ENCODE measurements around the gene OR6B1. TPM values are rescaled to one million over a fixed set of nuclear protein-coding genes. Genes with fewer than 3 reads are reported as not detected.

Gene OR6B1
- total RNA-seq, 1 experiment from 2014 or later, result not detected

GRCh38 chr7:143965280-143965679 lies 34.8 kb upstream of the OR6B1 start:
- BruUV-seq (replicated peaks), result no TSS peak
- peaks cover 31% of the 10 kb centered on the region for H3K4me1 ChIP-seq
- CTCF ChIA-PET, result interaction anchor here (1.0 to 1.5 kb wide), 2 partner anchors 64 to 163 kb away, joined by 4 to 6 read pairs; partner anchors contain the start of gene TCAF1

DNA sequence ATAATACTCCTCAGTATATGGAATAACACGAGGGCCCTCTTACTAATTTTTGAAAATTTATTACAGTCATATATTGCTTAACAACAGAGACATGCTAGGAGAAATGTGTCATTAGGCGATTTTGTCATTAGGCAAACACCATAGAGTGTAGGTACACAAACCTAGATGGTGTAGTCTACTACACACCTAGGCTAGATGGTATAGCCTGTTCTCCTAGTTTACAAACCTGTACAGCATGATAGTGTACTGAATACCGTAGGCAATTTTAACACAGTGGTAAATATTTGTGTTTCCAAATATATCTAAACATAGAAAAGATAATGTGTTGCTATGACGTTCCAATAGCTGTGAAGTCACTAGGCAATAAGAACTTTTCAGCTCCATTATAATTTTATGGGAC lies 32.7 kb upstream of the OR6B1 start:
- no peak for TF ChIP-seq CTCF (IDR thresholded peaks at IDR 0.05; ENCODE audit: insufficient read depth in 1 of 2, low read depth in 1 of 2, low read length in 1 of 2, severe bottlenecking in 1 of 2, unreplicated experiment in 1 of 2)
- Mint-ChIP-seq H3K27me3 (ENCODE audit: insufficient read depth, unreplicated experiment) (no peaks in the 10 kb centered on the region), H3K36me3 (ENCODE audit: insufficient read depth, unreplicated experiment) (peaks cover 13% of the 10 kb centered on the region), H3K9me3 (ENCODE audit: unreplicated experiment) (peaks cover 41% of the 10 kb centered on the region), H3K4me1 (ENCODE audit: low read depth, unreplicated experiment) (peaks cover 20% of the 10 kb centered on the region), H3K4me3 (ENCODE audit: unreplicated experiment) (no peak overlapping the region), H3K27ac (ENCODE audit: unreplicated experiment) (no peak overlapping the region)
- ChIA-PET POLR2A (no interaction called here), CTCF (no interaction called here)
- peaks cover 27% of the 10 kb centered on the region for H3K9me3 ChIP-seq
- no peaks in the 10 kb centered on the region for H3K36me3 ChIP-seq (ENCODE audit: control insufficient read depth, insufficient read depth, low read length)
- no peaks in the 10 kb centered on the region for H3K27me3 ChIP-seq (replicated peaks; ENCODE audit: control insufficient read depth, insufficient read depth, low read length)
- DNase-seq, result peak in 1 of 2 experiments; percentile 48
- BruUV-seq (replicated peaks), result no TSS peak
- peaks cover 31% of the 10 kb centered on the region for H3K4me1 ChIP-seq
- H3K4me3 ChIP-seq (ENCODE audit: low read depth, low read length), result no peak overlapping the region
- intact Hi-C loops (cut with micrococcal nuclease; ENCODE audit: unreplicated experiment), result no loop called here

More at GRCh38 chr7:143965280-143965679, 34.8 kb upstream of the OR6B1 start:
- peaks cover 14% of the 10 kb centered on the region; the same call in 1 of the 2 replicates for H3K9me3 ChIP-seq
- H3K27me3 ChIP-seq (replicated peaks; ENCODE audit: control insufficient read depth, insufficient read depth, low read length), result no peaks in the 10 kb centered on the region
- peaks cover 40% of the 10 kb centered on the region for H3K9me3 Mint-ChIP-seq (ENCODE audit: unreplicated experiment)
- H3K4me3 Mint-ChIP-seq (ENCODE audit: unreplicated experiment), result peak overlapping the region; percentile 46
- H3K27me3 Mint-ChIP-seq (ENCODE audit: insufficient read depth, unreplicated experiment), result no peaks in the 10 kb centered on the region
- intact Hi-C loops (cut with micrococcal nuclease; ENCODE audit: unreplicated experiment), result loop anchor here (1.0 to 2.0 kb wide), 3 partner anchors 54 to 64 kb away; no protein-coding TSS in a partner anchor
- H3K27ac Mint-ChIP-seq (ENCODE audit: unreplicated experiment), result peak overlapping the region; percentile 85
- TF ChIP-seq CTCF (IDR thresholded peaks at IDR 0.05; ENCODE audit: insufficient read depth in 1 of 2, low read depth in 1 of 2, low read length in 1 of 2, severe bottlenecking in 1 of 2, unreplicated experiment in 1 of 2), result no peak
- H3K36me3 ChIP-seq (ENCODE audit: control insufficient read depth, insufficient read depth, low read length), result no peaks in the 10 kb centered on the region
- peak; percentile 82 to 90 for DNase-seq
- peaks cover 20% of the 10 kb centered on the region for H3K4me1 Mint-ChIP-seq (ENCODE audit: low read depth, unreplicated experiment)
- POLR2A ChIA-PET, result interaction anchor here (1.0 to 1.5 kb wide), 3 partner anchors 8 to 64 kb away, joined by 3 read pairs; partner anchors contain the start of gene TCAF1
- no peak overlapping the region for H3K4me3 ChIP-seq (ENCODE audit: low read depth, low read length)
- H3K36me3 Mint-ChIP-seq (ENCODE audit: insufficient read depth, unreplicated experiment), result peaks cover 13% of the 10 kb centered on the region

- CTCF ChIA-PET, result interaction anchor here (1.1 to 1.6 kb wide), 3 partner anchors 39 to 73 kb away, joined by 3 to 7 read pairs (median 7); partner anchors contain the start of gene TCAF1
- TF ChIP-seq CTCF (IDR thresholded peaks at IDR 0.05; ENCODE audit: insufficient read depth in 1 of 2, low read depth in 1 of 2, low read length in 1 of 2, severe bottlenecking in 1 of 2, unreplicated experiment in 1 of 2), result no peak
- intact Hi-C loops (cut with micrococcal nuclease; ENCODE audit: unreplicated experiment), result loop anchor here (2.0 kb wide), 1 partner anchor 73 kb away; no protein-coding TSS in a partner anchor
- Histone ChIP-seq H3K36me3 (ENCODE audit: control insufficient read depth, insufficient read depth, low read length) (no peaks in the 10 kb centered on the region), H3K4me1 (peaks cover 46% of the 10 kb centered on the region), H3K4me3 (ENCODE audit: low read depth, low read length) (peak overlapping the region; percentile 26), H3K9me3 (peaks cover 23% of the 10 kb centered on the region), H3K27me3 (replicated peaks; ENCODE audit: control insufficient read depth, insufficient read depth, low read length) (no peaks in the 10 kb centered on the region)
- H3K27me3 Mint-ChIP-seq (ENCODE audit: insufficient read depth, unreplicated experiment), result no peaks in the 10 kb centered on the region
- H3K9me3 Mint-ChIP-seq (ENCODE audit: unreplicated experiment), result peaks cover 36% of the 10 kb centered on the region
- peak in 1 of 2 experiments; percentile 34 for DNase-seq
- H3K4me1 Mint-ChIP-seq (ENCODE audit: low read depth, unreplicated experiment), result peaks cover 33% of the 10 kb centered on the region
- peaks cover 5% of the 10 kb centered on the region for H3K36me3 Mint-ChIP-seq (ENCODE audit: insufficient read depth, unreplicated experiment)
- POLR2A ChIA-PET, result interaction anchor here (0.7 to 2.2 kb wide), 3 partner anchors 9 to 73 kb away, joined by 3 to 31 read pairs (median 3); partner anchors contain the start of gene TCAF1
- H3K4me3 Mint-ChIP-seq (ENCODE audit: unreplicated experiment), result peak overlapping the region; percentile 63
- H3K27ac Mint-ChIP-seq (ENCODE audit: unreplicated experiment), result peak overlapping the region; percentile 90
- TSS peak; percentile 96 for BruUV-seq (replicated peaks)
These were observed 26.2 kb upstream of the OR6B1 start for GRCh38 chr7:143973870-143974416.

Measured in Caco-2 (cell line).